GM18517 (cell line): Measurements from ENCODE around the gene SLC12A9.
"Not testable (repeated sequence)": the region's sequence is repeated elsewhere in the genome, so short reads cannot be mapped to it uniquely, and the experiment has no call there.

Experiments
- ATAC-seq: cut with Tn5 transposase; IDR thresholded peaks from one replicate; pipeline ENCODE4 v1.9.1; 2021; ENCODE audit warnings: mild to moderate bottlenecking, moderate library complexity; ENCODE audit not compliant: unreplicated experiment

SLC12A9 gene

GRCh38 chr7:100852048-100852872 lies at the start of gene SLC12A9:
Gene SLC12A9 (plus strand): TSS chr7:100852713. CDS start chr7:100854198, 1,485 bp downstream.
- peak; percentile 72 for ATAC-seq

GRCh38 chr7:100802951-100803350 lies 49.6 kb upstream of the SLC12A9 start:
- no peak for ATAC-seq

GRCh38 chr7:100803398-100804161 lies 48.9 kb upstream of the SLC12A9 start:
- ATAC-seq = peak; percentile 87

GRCh38 chr7:100804681-100805431 lies 47.7 kb upstream of the SLC12A9 start:
- no peak for ATAC-seq

GRCh38 chr7:100806276-100806675 lies 46.2 kb upstream of the SLC12A9 start:
- no peak for ATAC-seq

GRCh38 chr7:100806883-100807282 lies 45.6 kb upstream of the SLC12A9 start:
- not testable (repeated sequence) for ATAC-seq

- no peak for ATAC-seq
Measured at GRCh38 chr7:100808354-100808875, 44.1 kb upstream of the SLC12A9 start.

GRCh38 chr7:100811480-100811879 lies 41.0 kb upstream of the SLC12A9 start:
- no peak for ATAC-seq

GRCh38 chr7:100812729-100813128 lies 39.8 kb upstream of the SLC12A9 start:
- no peak for ATAC-seq

GRCh38 chr7:100816515-100816914 lies 36.0 kb upstream of the SLC12A9 start:
- ATAC-seq = not testable (repeated sequence)

GRCh38 chr7:100817097-100817496 lies 35.4 kb upstream of the SLC12A9 start:
- no peak for ATAC-seq

- ATAC-seq = no peak
Measured at GRCh38 chr7:100818366-100818765, 34.1 kb upstream of the SLC12A9 start.

- ATAC-seq = no peak
Measured at GRCh38 chr7:100818825-100819224, 33.7 kb upstream of the SLC12A9 start.

- ATAC-seq = no peak
Measured at GRCh38 chr7:100819586-100819985, 32.9 kb upstream of the SLC12A9 start.

GRCh38 chr7:100822236-100823139 lies 30.0 kb upstream of the SLC12A9 start:
- no peak for ATAC-seq

GRCh38 chr7:100823140-100823525 lies 29.4 kb upstream of the SLC12A9 start:
- ATAC-seq = no peak

- no peak for ATAC-seq
Measured at GRCh38 chr7:100823534-100823933, 29.0 kb upstream of the SLC12A9 start.

GRCh38 chr7:100824499-100825214 lies 27.9 kb upstream of the SLC12A9 start:
- ATAC-seq = no peak

GRCh38 chr7:100825215-100825671 lies 27.3 kb upstream of the SLC12A9 start:
- ATAC-seq = no peak
